ENCODE data around the gene LPCAT1. TPM values are rescaled to one million over a fixed set of nuclear protein-coding genes. Genes with fewer than 3 reads are reported as not detected.

LPCAT1 gene
- total and polyA plus RNA-seq, 2 of the 13 experiments (the other 11 are each of a cell fraction or from before 2014, with no cell fraction given), result 29.8 to 90.6 TPM

DNA sequence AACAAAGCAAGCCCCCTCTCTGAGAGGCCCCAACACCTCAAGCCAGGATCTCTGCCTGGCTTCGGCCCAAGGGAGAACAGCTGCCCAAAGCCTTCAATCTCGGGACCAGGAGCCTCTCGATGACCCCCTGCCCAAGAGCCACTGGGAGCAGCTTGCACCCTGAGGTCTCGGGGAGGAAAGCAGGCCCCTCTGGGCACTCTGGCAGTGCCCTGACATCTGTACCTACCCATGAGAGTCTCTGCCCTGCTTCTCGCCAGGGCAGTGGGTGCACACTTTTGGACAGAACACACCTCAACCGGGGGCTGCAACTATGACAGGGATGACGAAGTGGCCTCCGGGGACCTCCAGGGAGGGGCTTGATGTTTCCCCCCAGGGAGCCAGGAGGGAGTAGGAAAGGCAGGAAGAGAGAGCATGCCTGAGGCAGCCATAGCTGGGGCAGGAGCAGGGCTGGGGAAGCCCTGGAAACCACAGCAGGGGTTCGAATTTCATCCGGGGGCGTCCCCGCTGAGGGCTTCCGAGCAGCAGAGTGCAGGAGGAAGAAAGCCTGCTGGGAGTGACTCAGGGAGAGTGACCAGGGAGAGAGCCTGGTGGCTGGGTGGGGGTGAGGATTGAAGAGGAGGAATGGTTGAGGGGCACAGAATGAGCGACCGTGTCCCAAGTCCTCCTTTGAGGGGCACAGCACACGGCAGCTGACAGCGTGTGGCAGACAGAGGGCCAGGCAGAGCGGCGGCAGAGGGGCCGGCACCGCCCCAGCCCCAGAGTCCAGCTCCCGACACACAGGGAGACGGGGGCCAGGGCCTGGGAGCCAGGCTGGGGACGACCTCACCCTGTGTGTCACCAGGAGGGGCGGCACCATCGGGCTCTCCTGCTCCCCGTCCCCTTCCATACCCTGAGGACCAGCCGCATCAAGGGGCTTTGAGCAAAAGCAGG, 1.8 kb downstream of the LPCAT1 start (continued):
- TF ChIP-seq ERF (CRISPR knock-in tag; IDR thresholded peaks at IDR 0.05) (no peak), HIC2 (CRISPR knock-in tag; IDR thresholded peaks at IDR 0.05; ENCODE audit: low read depth) (no peak), SMARCC2 (IDR thresholded peaks at IDR 0.05) (no peak), DNMT3B (CRISPR knock-in tag; conservative IDR thresholded peaks at IDR 0.05) (no peak), MED1 (CRISPR knock-in tag; IDR thresholded peaks at IDR 0.05) (0 out of 2 replicates have a peak, but pooled peaks have one; percentile 10), ZBTB1 (CRISPR knock-in tag; IDR thresholded peaks at IDR 0.05; ENCODE audit: borderline replicate concordance) (no peak), PHB2 (IDR thresholded peaks at IDR 0.05; ENCODE audit: partially characterized antibody) (no peak), ZNF747 (CRISPR knock-in tag; IDR thresholded peaks at IDR 0.05; ENCODE audit: borderline replicate concordance) (0 out of 2 replicates have a peak, but pooled peaks have one; percentile 31), GABPB1 (CRISPR knock-in tag; IDR thresholded peaks at IDR 0.05) (peak; percentile 27; the same call in 1 of the 2 replicates), FOSL1 (CRISPR knock-in tag; IDR thresholded peaks at IDR 0.05; ENCODE audit: borderline replicate concordance) (no peak), SMYD3 (CRISPR knock-in tag; IDR thresholded peaks at IDR 0.05) (no peak), POLR2G (IDR thresholded peaks at IDR 0.05; ENCODE audit: low read depth, low read length) (no peak), ZFP37 (CRISPR knock-in tag; IDR thresholded peaks at IDR 0.05; ENCODE audit: borderline replicate concordance) (no peak), ZNF335 (CRISPR knock-in tag; IDR thresholded peaks at IDR 0.05) (no peak), PPARG (CRISPR knock-in tag; conservative IDR thresholded peaks at IDR 0.05) (no peak), ZNF414 (CRISPR knock-in tag; IDR thresholded peaks at IDR 0.05) (no peak), ZNF883 (CRISPR knock-in tag; IDR thresholded peaks at IDR 0.05; ENCODE audit: not compliant biosample characterization) (no peak), AHR (CRISPR knock-in tag; IDR thresholded peaks at IDR 0.05) (no peak), HNF4A (CRISPR knock-in tag; IDR thresholded peaks at IDR 0.05) (0 out of 2 replicates have a peak, but pooled peaks have one; percentile 12), FOXA3 (CRISPR knock-in tag; IDR thresholded peaks at IDR 0.05) (no peak)
- TF ChIP-seq, protein P1, sequence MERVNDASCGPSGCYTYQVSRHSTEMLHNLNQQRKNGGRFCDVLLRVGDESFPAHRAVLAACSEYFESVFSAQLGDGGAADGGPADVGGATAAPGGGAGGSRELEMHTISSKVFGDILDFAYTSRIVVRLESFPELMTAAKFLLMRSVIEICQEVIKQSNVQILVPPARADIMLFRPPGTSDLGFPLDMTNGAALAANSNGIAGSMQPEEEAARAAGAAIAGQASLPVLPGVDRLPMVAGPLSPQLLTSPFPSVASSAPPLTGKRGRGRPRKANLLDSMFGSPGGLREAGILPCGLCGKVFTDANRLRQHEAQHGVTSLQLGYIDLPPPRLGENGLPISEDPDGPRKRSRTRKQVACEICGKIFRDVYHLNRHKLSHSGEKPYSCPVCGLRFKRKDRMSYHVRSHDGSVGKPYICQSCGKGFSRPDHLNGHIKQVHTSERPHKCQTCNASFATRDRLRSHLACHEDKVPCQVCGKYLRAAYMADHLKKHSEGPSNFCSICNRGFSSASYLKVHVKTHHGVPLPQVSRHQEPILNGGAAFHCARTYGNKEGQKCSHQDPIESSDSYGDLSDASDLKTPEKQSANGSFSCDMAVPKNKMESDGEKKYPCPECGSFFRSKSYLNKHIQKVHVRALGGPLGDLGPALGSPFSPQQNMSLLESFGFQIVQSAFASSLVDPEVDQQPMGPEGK (CRISPR knock-in tag; IDR thresholded peaks at IDR 0.05), result peak; percentile 18; the same call in 1 of the 2 replicates
- TF ChIP-seq, protein P2, sequence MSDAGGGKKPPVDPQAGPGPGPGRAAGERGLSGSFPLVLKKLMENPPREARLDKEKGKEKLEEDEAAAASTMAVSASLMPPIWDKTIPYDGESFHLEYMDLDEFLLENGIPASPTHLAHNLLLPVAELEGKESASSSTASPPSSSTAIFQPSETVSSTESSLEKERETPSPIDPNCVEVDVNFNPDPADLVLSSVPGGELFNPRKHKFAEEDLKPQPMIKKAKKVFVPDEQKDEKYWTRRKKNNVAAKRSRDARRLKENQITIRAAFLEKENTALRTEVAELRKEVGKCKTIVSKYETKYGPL (CRISPR knock-in tag; IDR thresholded peaks at IDR 0.05), result no peak
- TF ChIP-seq, protein P3, sequence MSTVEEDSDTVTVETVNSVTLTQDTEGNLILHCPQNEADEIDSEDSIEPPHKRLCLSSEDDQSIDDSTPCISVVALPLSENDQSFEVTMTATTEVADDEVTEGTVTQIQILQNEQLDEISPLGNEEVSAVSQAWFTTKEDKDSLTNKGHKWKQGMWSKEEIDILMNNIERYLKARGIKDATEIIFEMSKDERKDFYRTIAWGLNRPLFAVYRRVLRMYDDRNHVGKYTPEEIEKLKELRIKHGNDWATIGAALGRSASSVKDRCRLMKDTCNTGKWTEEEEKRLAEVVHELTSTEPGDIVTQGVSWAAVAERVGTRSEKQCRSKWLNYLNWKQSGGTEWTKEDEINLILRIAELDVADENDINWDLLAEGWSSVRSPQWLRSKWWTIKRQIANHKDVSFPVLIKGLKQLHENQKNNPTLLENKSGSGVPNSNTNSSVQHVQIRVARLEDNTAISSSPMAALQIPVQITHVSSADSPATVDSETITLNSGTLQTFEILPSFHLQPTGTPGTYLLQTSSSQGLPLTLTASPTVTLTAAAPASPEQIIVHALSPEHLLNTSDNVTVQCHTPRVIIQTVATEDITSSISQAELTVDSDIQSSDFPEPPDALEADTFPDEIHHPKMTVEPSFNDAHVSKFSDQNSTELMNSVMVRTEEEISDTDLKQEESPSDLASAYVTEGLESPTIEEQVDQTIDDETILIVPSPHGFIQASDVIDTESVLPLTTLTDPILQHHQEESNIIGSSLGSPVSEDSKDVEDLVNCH (CRISPR knock-in tag; IDR thresholded peaks at IDR 0.05), result no peak

Measured in HepG2 (cell line).